HEK293T (cell line): Measurements from ENCODE around the gene ZNF385C.

Experiments used
- BHLHE40 ChIP-seq: fragments of 450-650 bp; IDR thresholded peaks from 2 replicates; pipeline ENCODE4 v1.6.1; 2016; ENCODE audit warnings: mild to moderate bottlenecking, moderate library complexity, borderline replicate concordance
- FOXA1 ChIP-seq: fragments of 450-650 bp; IDR thresholded peaks from 2 replicates; pipeline ENCODE4 v1.6.1; 2016; ENCODE audit warnings: mild to moderate bottlenecking
- TARDBP ChIP-seq: fragments of 450-650 bp; IDR thresholded peaks from 2 replicates; pipeline ENCODE4 v1.6.1; 2016

DNA sequence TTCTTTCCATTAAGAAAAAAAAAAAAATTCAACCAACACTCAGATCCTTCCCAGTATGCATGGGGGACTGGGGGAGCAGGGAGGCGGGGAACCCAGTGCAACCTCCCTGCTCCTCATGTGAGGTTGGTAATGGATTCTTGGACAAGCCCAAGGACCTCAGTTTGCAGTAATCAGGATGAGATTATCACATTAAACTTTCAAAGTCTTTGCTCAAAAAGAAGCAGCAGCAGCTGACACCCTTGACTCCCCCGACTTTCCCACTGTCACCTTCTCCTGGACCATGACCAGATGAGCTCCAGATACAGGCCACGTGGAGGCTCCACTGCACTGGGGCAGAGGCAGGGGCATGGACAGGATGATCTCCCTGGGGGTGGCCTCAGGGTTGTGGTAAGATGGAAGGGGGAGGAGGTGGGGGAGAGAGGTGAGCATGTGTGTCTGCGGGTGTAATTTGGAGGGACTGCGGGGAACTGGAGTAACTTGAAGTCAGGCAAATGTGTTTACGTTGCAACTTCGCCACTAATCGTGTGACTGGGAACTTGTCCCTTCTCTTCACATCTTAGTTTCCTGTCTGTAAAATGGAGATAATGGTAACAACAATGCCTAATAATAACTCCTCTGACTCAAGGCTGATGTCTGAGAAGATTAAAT, 19.8 kb downstream of the ZNF385C start:
- TF ChIP-seq BHLHE40 (no peak), TARDBP (no peak), FOXA1 (no peak)
